ENCODE data around the gene ZNF263. TPM values are rescaled to one million over a fixed set of nuclear protein-coding genes. Genes with fewer than 3 reads are reported as not detected.

ZNF263 gene
- total and polyA plus RNA-seq, 2 of the 13 experiments (the other 11 are each of a cell fraction or from before 2014, with no cell fraction given), result 10.2 to 41.2 TPM

GRCh38 chr16:3264137-3265036, 18.9 kb upstream of the ZNF263 start (continued):
- TF ChIP-seq ZNF563 (CRISPR knock-in tag; IDR thresholded peaks at IDR 0.05), result peak; percentile 88
- TF ChIP-seq ZNF362 (CRISPR knock-in tag; IDR thresholded peaks at IDR 0.05; ENCODE audit: borderline replicate concordance), result peak; percentile 9; the same call in 1 of the 2 replicates
- TF ChIP-seq ZFP36L2 (CRISPR knock-in tag; IDR thresholded peaks at IDR 0.05), result no peak
- TF ChIP-seq ZFP41 (CRISPR knock-in tag; IDR thresholded peaks at IDR 0.05; ENCODE audit: borderline replicate concordance), result no peak; the same call in 1 of the 2 replicates
- TF ChIP-seq NR2C2 (CRISPR knock-in tag; IDR thresholded peaks at IDR 0.05; ENCODE audit: borderline replicate concordance), result peak; percentile 73; the same call in 1 of the 2 replicates
- TF ChIP-seq SKIL (CRISPR knock-in tag; IDR thresholded peaks at IDR 0.05; ENCODE audit: borderline replicate concordance), result no peak
- TF ChIP-seq ZNF710 (CRISPR knock-in tag; IDR thresholded peaks at IDR 0.05; ENCODE audit: borderline replicate concordance), result peak; percentile 82; the same call in 1 of the 2 replicates
- peak; percentile 96 for TF ChIP-seq ZNF709 (CRISPR knock-in tag; IDR thresholded peaks at IDR 0.05)
- TF ChIP-seq ATAD3A (CRISPR knock-in tag; IDR thresholded peaks at IDR 0.05), result no peak
- TF ChIP-seq ATF1 (CRISPR knock-in tag; IDR thresholded peaks at IDR 0.05), result peak; percentile 77
- no peak; the same call in 1 of the 2 replicates for TF ChIP-seq NKX3-1 (CRISPR knock-in tag; IDR thresholded peaks at IDR 0.05)
- TF ChIP-seq ZNF343 (CRISPR knock-in tag; IDR thresholded peaks at IDR 0.05), result no peak
- TF ChIP-seq KLF15 (CRISPR knock-in tag; IDR thresholded peaks at IDR 0.05; ENCODE audit: borderline replicate concordance), result no peak
- no peak for TF ChIP-seq KLF12 (CRISPR knock-in tag; IDR thresholded peaks at IDR 0.05; ENCODE audit: borderline replicate concordance)
- TF ChIP-seq ZKSCAN1 (IDR thresholded peaks at IDR 0.05; ENCODE audit: low read length), result no peak
- no peak for TF ChIP-seq NFIB (CRISPR knock-in tag; IDR thresholded peaks at IDR 0.05; ENCODE audit: borderline replicate concordance)
- no peak for TF ChIP-seq NCOA5 (CRISPR knock-in tag; IDR thresholded peaks at IDR 0.05)
- peak; percentile 97 for TF ChIP-seq SP2 (CRISPR knock-in tag; IDR thresholded peaks at IDR 0.05)
- TF ChIP-seq LBX2 (CRISPR knock-in tag; IDR thresholded peaks at IDR 0.05; ENCODE audit: borderline replicate concordance), result peak; percentile 60; the same call in 1 of the 2 replicates
- no peak for TF ChIP-seq TCF12 (IDR thresholded peaks at IDR 0.05)
- TF ChIP-seq TCF12 (CRISPR knock-in tag; IDR thresholded peaks at IDR 0.05), result peak; percentile 56; the same call in 1 of the 2 replicates
- TF ChIP-seq MTF1 (CRISPR knock-in tag; IDR thresholded peaks at IDR 0.05), result peak; percentile 33; the same call in 1 of the 2 replicates
- TF ChIP-seq ZNF264 (CRISPR knock-in tag; IDR thresholded peaks at IDR 0.05), result no peak
- TF ChIP-seq NBN (conservative IDR thresholded peaks at IDR 0.05), result no peak
- no peak for TF ChIP-seq SP140L (CRISPR knock-in tag; IDR thresholded peaks at IDR 0.05; ENCODE audit: borderline replicate concordance)

All from HepG2 (cell line).